Heart left ventricle (tissue), 13 donors: ENCODE measurements around the gene KRTAP9-7.
"Not testable (repeated sequence)": the region's sequence is repeated elsewhere in the genome, so short reads cannot be mapped to it uniquely, and the experiment has no call there.

Experiments used
- POLR2A ChIP-seq, 2 donors: fragments of 450-650 bp; IDR thresholded peaks; one replicate each; pipeline ENCODE4 v1.6.1; 2017; ENCODE audit warnings: antibody characterized with exemption in 2 of 2, mild to moderate bottlenecking in 2 of 2, moderate library complexity in 2 of 2
- TF ChIP-seq, protein P1 (sequence below), 12 donors: fragments of 200-600 bp; sonication (generic) in 4 of 12; IDR thresholded peaks; one replicate each; pipeline versions ENCODE4 v1.5.0 to v1.8.0; 2018 to 2022; ENCODE audit warnings: antibody characterized with exemption in 12 of 12, mild to moderate bottlenecking in 5 of 12
- donor health status: ischemic (EF 13 %, LVEDD 7.1; RV severe dilation, severe dysfunction).
- donor health status: DM: no; HTN: yes; CAD: no.
- donor health status: DM: no; HTN: no; CAD: no.
- donor health status: ischemic (EF 25% LVEDD 6.9; RV normal size, moderate dysfunction).
- donor health status: ischemic (EF 25% LVEDD 5.7; RV mildly dilated, moderate dysfunction).
- donor health status: ischemic (EF 35%, LVEDD 5.7; RV mildly dilated, moderate dysfunction).
- donor health status: nonischemic (EF 11% LVEDD 7.7; RV severe dilation, severe dysfunction).
- donor health status: DM: yes; HTN: yes; CAD: no.
- donor health status: PGD.
- donor health status: ischemic (EF 29% LVEDD 5.4; RV normal size, mild dysfunction).
- donor health status: nonischemic (EF 23%, LVEDD 6.1; RV moderate dilation, normal function).

DNA sequence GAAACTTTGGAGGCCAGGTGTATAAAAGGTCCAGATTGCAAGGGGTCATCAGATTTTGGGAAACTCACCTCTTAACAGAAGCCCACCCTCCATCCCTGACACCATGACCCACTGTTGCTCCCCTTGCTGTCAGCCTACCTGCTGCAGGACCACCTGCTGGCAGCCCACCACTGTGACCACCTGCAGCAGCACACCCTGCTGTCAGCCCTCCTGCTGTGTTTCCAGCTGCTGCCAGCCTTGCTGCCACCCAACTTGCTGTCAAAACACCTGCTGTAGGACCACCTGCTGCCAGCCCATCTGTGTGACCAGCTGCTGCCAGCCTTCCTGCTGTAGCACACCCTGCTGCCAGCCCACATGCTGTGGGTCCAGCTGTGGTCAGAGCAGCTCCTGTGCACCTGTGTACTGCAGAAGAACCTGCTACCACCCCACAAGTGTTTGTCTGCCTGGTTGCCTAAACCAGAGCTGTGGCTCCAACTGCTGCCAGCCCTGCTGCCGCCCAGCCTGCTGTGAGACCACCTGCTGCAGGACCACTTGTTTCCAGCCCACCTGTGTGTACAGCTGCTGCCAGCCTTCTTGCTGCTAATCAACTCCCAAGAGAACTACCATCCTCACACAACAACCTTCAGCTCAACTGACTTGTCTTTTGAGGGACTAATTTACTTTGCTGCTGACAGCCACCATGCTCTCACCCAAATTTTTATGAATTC, 42.9 kb upstream of the KRTAP9-7 start, which contains the start of gene KRTAP9-3:
- TF ChIP-seq, protein P1, sequence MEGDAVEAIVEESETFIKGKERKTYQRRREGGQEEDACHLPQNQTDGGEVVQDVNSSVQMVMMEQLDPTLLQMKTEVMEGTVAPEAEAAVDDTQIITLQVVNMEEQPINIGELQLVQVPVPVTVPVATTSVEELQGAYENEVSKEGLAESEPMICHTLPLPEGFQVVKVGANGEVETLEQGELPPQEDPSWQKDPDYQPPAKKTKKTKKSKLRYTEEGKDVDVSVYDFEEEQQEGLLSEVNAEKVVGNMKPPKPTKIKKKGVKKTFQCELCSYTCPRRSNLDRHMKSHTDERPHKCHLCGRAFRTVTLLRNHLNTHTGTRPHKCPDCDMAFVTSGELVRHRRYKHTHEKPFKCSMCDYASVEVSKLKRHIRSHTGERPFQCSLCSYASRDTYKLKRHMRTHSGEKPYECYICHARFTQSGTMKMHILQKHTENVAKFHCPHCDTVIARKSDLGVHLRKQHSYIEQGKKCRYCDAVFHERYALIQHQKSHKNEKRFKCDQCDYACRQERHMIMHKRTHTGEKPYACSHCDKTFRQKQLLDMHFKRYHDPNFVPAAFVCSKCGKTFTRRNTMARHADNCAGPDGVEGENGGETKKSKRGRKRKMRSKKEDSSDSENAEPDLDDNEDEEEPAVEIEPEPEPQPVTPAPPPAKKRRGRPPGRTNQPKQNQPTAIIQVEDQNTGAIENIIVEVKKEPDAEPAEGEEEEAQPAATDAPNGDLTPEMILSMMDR (IDR thresholded peaks at IDR 0.05), result not testable (repeated sequence)
- not testable (repeated sequence) for TF ChIP-seq POLR2A (IDR thresholded peaks at IDR 0.05)
